ENCODE results near the gene MFSD6. TPM values are rescaled to one million over a fixed set of nuclear protein-coding genes. Genes with fewer than 3 reads are reported as not detected.

The MFSD6 gene
- total RNA-seq, 1 donor from 2014 or later = 55.8 TPM

DNA sequence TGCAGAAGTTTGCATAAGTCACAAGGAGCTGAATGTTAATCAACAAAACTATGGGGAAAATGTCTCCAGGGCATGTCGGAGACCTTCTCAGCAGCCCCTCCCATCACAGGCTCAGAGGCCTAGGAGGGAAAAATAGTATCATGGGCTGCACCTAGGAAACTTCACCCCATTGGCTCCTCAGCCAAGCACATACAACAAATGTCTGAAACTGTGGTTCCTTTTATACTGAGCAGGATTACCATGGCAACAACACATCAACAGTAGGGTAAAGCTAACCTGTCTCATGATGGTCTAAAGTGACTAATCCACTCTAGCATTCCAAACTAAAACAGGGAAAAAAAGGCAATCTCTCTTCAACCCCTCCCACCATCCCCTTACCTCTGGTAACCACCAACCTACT, 129.6 kb downstream of the MFSD6 start:
- TF ChIP-seq, protein P1, sequence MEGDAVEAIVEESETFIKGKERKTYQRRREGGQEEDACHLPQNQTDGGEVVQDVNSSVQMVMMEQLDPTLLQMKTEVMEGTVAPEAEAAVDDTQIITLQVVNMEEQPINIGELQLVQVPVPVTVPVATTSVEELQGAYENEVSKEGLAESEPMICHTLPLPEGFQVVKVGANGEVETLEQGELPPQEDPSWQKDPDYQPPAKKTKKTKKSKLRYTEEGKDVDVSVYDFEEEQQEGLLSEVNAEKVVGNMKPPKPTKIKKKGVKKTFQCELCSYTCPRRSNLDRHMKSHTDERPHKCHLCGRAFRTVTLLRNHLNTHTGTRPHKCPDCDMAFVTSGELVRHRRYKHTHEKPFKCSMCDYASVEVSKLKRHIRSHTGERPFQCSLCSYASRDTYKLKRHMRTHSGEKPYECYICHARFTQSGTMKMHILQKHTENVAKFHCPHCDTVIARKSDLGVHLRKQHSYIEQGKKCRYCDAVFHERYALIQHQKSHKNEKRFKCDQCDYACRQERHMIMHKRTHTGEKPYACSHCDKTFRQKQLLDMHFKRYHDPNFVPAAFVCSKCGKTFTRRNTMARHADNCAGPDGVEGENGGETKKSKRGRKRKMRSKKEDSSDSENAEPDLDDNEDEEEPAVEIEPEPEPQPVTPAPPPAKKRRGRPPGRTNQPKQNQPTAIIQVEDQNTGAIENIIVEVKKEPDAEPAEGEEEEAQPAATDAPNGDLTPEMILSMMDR (IDR thresholded peaks at IDR 0.05) = no peak
- no peak overlapping the region for H3K27ac ChIP-seq
- H3K27me3 ChIP-seq = no peaks in the 10 kb centered on the region
- no peaks in the 10 kb centered on the region for H3K4me1 ChIP-seq
- no peaks in the 10 kb centered on the region for H3K36me3 ChIP-seq
- ATAC-seq = no peak
- intact Hi-C loops (cut with DNase I) = no loop called here
- no peak overlapping the region for H3K4me3 ChIP-seq
- no peak for DNase-seq
- H3K9me3 ChIP-seq = peaks cover 6% of the 10 kb centered on the region

DNA sequence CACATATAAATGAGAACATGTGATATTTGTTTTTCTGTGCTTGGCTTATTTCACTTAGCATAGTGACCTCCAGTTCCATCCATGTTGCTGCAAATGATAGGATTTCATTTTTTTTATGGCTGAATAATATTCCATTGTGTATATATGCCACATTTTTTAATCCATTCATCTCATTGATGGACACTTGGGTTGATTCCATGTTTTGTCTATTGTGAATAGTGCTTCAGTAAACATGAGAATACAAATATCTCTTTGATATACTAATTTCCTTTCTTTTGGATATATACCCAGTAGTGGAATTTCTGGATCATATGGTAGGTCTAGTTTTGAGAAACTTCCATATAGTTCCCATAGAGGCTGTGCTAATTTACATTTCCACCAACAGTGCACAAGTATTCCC, 130.0 kb downstream of the MFSD6 start:
- intact Hi-C loops (cut with DNase I) = no loop called here
- DNase-seq (no peak), ATAC-seq (no peak)
- H3K4me1 ChIP-seq = no peaks in the 10 kb centered on the region
- TF ChIP-seq, protein P1 (IDR thresholded peaks at IDR 0.05) = no peak
- no peak overlapping the region for H3K4me3 ChIP-seq
- H3K27ac ChIP-seq = no peak overlapping the region
- H3K27me3 ChIP-seq = no peaks in the 10 kb centered on the region
- no peaks in the 10 kb centered on the region for H3K36me3 ChIP-seq
- peaks cover 6% of the 10 kb centered on the region for H3K9me3 ChIP-seq

DNA sequence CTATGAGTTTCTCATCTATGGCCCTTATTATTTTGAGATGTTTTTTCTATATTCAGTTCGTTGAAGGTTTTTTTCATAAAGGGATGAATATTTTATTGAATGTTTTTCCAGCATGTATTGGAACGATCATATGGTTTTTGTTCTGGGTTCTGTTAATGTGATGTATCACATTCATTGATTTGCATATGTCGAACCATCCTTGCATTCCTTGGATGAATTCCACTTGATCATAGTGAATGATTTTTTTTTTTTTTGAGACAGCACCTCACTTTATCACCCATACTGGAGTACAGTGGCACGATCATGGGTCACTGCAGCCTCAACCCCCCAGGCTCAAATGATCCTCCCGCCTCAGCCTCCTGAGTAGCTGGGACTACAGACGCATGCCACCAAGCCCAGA, 131.9 kb downstream of the MFSD6 start:
- H3K27me3 ChIP-seq = no peaks in the 10 kb centered on the region
- no peaks in the 10 kb centered on the region for H3K36me3 ChIP-seq
- ATAC-seq (no peak), DNase-seq (no peak)
- intact Hi-C loops (cut with DNase I) = no loop called here
- TF ChIP-seq, protein P1 (IDR thresholded peaks at IDR 0.05) = no peak
- no peaks in the 10 kb centered on the region for H3K4me1 ChIP-seq
- no peak overlapping the region for H3K27ac ChIP-seq
- peaks cover 6% of the 10 kb centered on the region for H3K9me3 ChIP-seq
- no peak overlapping the region for H3K4me3 ChIP-seq

DNA sequence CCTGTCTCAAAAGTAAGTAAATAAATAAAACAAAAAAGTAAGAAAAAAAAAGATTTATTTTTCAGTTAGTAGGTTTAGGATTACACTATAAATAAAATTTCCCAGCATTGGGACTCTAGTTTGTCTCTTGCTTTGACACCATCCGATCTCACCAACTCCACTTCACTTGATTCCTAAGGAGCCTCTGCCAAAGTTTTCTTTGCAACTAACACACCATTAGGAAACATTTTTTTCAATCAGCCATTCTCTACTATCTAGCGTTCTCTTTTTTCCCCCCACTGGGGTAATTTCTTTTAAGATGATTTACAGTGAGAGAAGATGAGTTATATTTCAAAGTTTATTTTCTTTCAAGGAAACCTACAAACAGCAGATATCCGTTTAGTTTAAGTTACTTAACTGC, 136.9 kb downstream of the MFSD6 start:
- no peak overlapping the region for H3K27ac ChIP-seq
- no peaks in the 10 kb centered on the region for H3K27me3 ChIP-seq
- H3K4me1 ChIP-seq = no peaks in the 10 kb centered on the region
- H3K36me3 ChIP-seq = no peaks in the 10 kb centered on the region
- DNase-seq (no peak), ATAC-seq (no peak)
- TF ChIP-seq, protein P1 (IDR thresholded peaks at IDR 0.05) = no peak
- intact Hi-C loops (cut with DNase I) = no loop called here
- H3K4me3 ChIP-seq = peak overlapping the region; percentile 9
- peaks cover 6% of the 10 kb centered on the region for H3K9me3 ChIP-seq

DNA sequence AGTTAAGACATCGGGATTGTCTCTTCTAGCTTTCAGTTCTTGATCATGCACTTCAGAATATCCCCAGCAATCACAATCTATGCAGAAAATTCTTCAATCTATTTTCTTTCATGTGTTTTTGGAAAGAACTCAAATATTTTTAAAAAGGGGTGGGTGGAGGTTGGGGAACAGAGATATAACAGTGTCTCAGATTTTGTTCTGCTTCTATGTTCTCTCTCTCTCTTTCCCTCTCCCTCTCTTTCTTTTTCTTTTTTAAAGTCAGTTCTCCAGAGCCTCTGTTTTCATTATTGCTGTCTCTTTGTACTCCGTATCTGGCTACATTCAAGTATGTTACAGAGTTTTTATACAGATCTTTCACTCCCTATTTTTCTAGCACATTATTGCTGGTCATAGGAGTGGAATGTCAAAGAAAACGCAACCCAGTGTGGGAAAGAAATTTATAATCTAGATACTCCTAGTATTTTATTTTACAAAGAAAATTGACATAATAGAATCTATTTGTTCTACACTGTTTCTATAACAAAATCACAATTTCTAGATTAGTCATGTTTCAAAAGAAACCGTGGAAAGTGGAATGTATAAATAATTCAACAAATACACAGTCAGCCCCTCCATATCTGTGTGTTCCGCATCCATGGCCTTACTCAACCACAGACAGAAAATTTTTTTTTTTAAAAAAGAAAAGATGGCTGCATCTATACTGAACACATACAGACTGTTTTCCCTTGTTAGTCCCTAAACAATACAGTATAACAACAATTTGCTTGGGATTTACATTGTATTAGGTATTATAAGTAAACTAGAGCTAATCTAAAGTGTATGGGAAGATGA, 137.6 kb downstream of the MFSD6 start:
- Histone ChIP-seq H3K9me3 (peaks cover 6% of the 10 kb centered on the region), H3K4me1 (no peaks in the 10 kb centered on the region), H3K27me3 (no peaks in the 10 kb centered on the region), H3K27ac (no peak overlapping the region), H3K4me3 (peak overlapping the region; percentile 9), H3K36me3 (no peaks in the 10 kb centered on the region)
- TF ChIP-seq, protein P1 (IDR thresholded peaks at IDR 0.05) = no peak
- DNase-seq (no peak), ATAC-seq (no peak)
- intact Hi-C loops (cut with DNase I) = no loop called here
